Measurements from ENCODE around the gene CYCS. TPM values are rescaled to one million over a fixed set of nuclear protein-coding genes. Genes with fewer than 3 reads are reported as not detected.

Gene CYCS
- total and polyA plus RNA-seq, 2 of the 8 experiments (the other 6 are each of a cell fraction or from before 2014, with no cell fraction given), result 48.6 to 229 TPM

DNA sequence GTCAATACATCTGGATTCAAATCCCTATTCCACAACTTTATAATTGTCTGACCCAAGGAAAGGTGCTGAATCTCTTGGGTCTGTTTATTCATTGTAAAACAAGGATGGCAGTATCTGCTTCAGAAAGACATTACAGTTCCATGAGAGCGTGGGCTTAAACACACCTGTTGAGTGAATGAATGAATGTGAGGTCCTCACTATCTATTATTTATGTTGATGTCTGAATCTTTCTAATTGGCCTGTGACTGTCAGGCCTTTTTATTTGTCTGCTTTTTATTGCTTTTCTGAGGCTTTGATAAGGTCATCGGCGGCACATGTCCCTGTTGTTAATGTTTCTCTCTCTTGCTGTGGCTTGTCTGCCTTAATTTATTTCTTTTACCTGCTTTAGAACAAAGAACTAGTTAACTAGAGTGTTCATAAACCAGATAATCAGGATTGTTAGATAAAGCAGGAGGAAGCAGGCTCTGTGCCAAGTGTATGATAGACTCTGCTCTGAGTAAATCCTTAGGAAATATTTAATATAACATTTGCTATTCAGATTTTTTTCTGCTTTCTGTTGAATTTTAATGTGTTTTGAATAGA, 42.3 kb upstream of the CYCS start:
- H3K14ac ChIP-seq (ENCODE audit: insufficient read length), result no peak overlapping the region
- no peak for FAIRE-seq
- no peaks in the 10 kb centered on the region for H3K23me2 ChIP-seq (ENCODE audit: low read depth, low read length)
- H2AFZ ChIP-seq (ENCODE audit: low read length), result no peak overlapping the region
- no peak overlapping the region for H4K91ac ChIP-seq (replicated peaks; ENCODE audit: insufficient read length, low read length)
- DNase-seq (ENCODE audit: low read depth in 1 of 2, low spot score in 2 of 2), result no peak
- no peak overlapping the region for H4K5ac ChIP-seq (ENCODE audit: insufficient read length, low read depth, low read length)
- H2BK5ac ChIP-seq (ENCODE audit: low read depth, low read length), result no peak overlapping the region
- H3K36me3 ChIP-seq (ENCODE audit: control insufficient read depth in 2 of 4, insufficient read depth in 4 of 4, low read length in 3 of 4), result no peaks in the 10 kb centered on the region
- H3K9ac ChIP-seq (replicated peaks in 1 of 4; ENCODE audit: extremely low read depth in 1 of 4, low read depth in 3 of 4, low read length in 3 of 4), result no peak overlapping the region
- H2AK5ac ChIP-seq (ENCODE audit: low read depth, low read length), result no peak overlapping the region
- no peak overlapping the region for H3K18ac ChIP-seq (ENCODE audit: extremely low read depth, low read length)
- no peak overlapping the region for H3K4me2 ChIP-seq (ENCODE audit: insufficient read depth in 1 of 2, low read depth in 2 of 2, low read length in 2 of 2)
- H3K79me1 ChIP-seq (ENCODE audit: low read depth, low read length), result no peaks in the 10 kb centered on the region
- H2BK12ac ChIP-seq (ENCODE audit: low read depth, low read length), result no peak overlapping the region
- H4K20me1 ChIP-seq (replicated peaks in 1 of 2; ENCODE audit: control insufficient read depth in 1 of 2, insufficient read depth in 2 of 2, low read length in 2 of 2), result no peaks in the 10 kb centered on the region
- H2BK120ac ChIP-seq (replicated peaks; ENCODE audit: low read depth, low read length), result no peak overlapping the region
- H2BK15ac ChIP-seq (ENCODE audit: low read length), result no peak overlapping the region
- no peaks in the 10 kb centered on the region for H3K9me3 ChIP-seq (ENCODE audit: insufficient read depth in 2 of 2, low read depth in 1 of 2, low read length in 1 of 2)
- no peak overlapping the region for H3K4me3 ChIP-seq (ENCODE audit: extremely low read depth in 1 of 4, insufficient read depth in 2 of 4, low read depth in 3 of 4, low read length in 4 of 4)
- H3K27me3 ChIP-seq (replicated peaks in 1 of 4; ENCODE audit: control insufficient read depth in 3 of 4, extremely low read depth in 1 of 4, insufficient read depth in 3 of 4, low read length in 3 of 4), result no peaks in the 10 kb centered on the region
- ChIA-PET POLR2A (ENCODE audit: partially characterized antibody) (interaction anchor here (1.5 kb wide), 1 partner anchor 43 kb away, joined by 4 read pairs; the partner anchor contains the start of gene CYCS), CTCF (ENCODE audit: partially characterized antibody) (interaction anchor here (0.7 to 1.9 kb wide), 2 partner anchors 69 to 144 kb away, joined by 3 to 8 read pairs; no protein-coding TSS in a partner anchor)
- no peak overlapping the region for H3K56ac ChIP-seq (replicated peaks; ENCODE audit: insufficient read length, low read depth, low read length)
- WGBS, 2 experiments (ENCODE audit: extremely low coverage in 1 of 2, insufficient coverage in 1 of 2, insufficient read length in 1 of 2, insufficient replicate concordance in 2 of 2, low coverage in 1 of 2, low lambda C conversion rate in 2 of 2, missing lambda C conversion rate in 1 of 2), result 91% methylated on average over 3 of the region's 3 CpGs; no CpG with 5 or more reads in 1 of the 2 experiments
- no peaks in the 10 kb centered on the region for H3K79me2 ChIP-seq (ENCODE audit: control insufficient read depth in 1 of 2, insufficient read depth in 2 of 2, low read length in 2 of 2)
- no peak overlapping the region for H2BK20ac ChIP-seq (ENCODE audit: low read length)
- H3K4me1 ChIP-seq (replicated peaks in 1 of 4; ENCODE audit: control insufficient read depth in 3 of 4, insufficient read depth in 4 of 4, low read length in 3 of 4), result peaks cover 1 to 5% (median 3%) of the 10 kb centered on the region in 4 experiments; a peak in 2 of 7 replicates
- H3K4ac ChIP-seq (replicated peaks; ENCODE audit: insufficient read length, low read depth, low read length), result no peak overlapping the region
- H3K27ac ChIP-seq (ENCODE audit: low read depth, low read length), result no peak overlapping the region
- no peak overlapping the region for H4K8ac ChIP-seq (ENCODE audit: extremely low read depth, insufficient read depth, low read length)
- no peak overlapping the region for H3K23ac ChIP-seq (ENCODE audit: insufficient read length)
- TF ChIP-seq NANOG (IDR thresholded peaks at IDR 0.05; ENCODE audit: insufficient read depth, low read depth, low read length, poor library complexity, severe bottlenecking), result no peak
